Measurements from ENCODE around the gene ATP8A2. TPM values are rescaled to one million over a fixed set of nuclear protein-coding genes. Genes with fewer than 3 reads are reported as not detected.

ATP8A2 gene
- polyA plus RNA-seq, 4 donors, result 5.5 to 7.4 (median 5.6) TPM

DNA sequence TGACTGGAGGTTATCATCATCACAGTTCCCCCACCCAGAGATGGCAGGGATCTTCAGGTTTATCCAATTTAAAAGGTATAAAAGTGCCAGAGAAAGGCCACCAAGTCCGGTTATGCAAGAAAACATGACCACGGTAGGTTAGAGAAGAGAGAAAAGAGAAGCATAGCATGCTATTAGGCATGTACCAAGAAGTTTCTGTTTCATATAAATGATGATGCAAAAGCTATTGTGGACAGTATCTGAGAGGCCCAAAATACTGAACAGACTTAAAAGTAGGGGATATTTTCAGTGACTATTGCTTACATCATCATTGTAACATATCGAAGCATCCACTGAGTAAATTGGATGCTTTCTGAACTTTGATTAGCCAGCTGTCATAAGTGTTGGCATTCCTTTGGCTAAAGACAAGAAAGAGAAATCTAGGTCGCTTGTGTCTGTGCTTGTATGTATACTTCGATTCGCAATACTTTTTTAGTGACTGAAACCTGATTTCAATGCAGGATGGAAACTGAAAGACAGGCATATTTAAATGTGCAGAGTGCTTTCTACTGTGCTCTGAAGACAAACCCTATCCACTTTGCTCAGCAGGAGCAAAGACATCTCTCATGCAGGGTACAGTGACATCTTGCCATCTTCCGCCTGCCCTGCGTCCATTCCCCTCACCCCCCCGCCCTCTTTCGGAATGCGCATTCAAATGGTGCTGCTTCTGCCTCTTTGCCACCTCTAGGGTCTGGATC is 499.8 kb downstream of the ATP8A2 start:
- DNase-seq (ENCODE audit: low read depth in 4 of 4, low spot score in 3 of 4), result no peak

DNA sequence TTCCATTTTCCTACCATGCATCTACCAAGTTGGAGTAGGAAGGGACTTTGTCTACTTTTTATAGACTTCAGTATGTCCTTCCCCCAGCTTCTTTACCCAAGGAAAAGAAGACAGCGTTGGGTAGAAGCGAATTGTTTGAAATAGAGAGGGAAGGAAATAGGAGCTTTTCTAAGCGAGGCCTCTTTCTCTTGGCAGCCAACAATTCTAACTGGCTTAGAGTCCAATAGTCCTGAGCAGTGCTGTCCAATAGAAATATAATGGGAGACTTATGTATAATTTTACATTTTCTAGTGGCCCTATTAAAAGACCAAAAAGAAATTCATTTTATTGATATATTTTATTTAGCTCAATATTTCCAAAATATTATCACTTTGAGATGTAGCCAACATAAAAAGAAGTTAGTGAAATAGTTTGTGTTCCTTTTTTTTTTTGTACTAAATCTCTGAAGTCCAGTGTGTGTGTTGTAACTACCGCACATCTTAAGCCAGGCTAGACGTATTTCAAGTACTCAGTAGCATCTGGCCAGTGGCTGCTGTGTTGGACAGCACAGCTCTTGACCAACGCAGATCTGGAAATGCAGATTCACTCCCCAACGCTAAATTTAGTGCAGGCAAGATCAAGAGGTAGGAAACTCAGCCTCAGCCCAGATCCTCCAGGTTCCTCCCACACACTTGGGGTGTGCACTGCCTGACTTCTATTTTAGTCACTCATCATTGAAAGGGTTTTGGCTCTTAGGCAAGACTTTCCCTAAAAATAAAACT is 500.9 kb downstream of the ATP8A2 start:
- no peak for DNase-seq (ENCODE audit: low read depth in 4 of 4, low spot score in 3 of 4)

DNA sequence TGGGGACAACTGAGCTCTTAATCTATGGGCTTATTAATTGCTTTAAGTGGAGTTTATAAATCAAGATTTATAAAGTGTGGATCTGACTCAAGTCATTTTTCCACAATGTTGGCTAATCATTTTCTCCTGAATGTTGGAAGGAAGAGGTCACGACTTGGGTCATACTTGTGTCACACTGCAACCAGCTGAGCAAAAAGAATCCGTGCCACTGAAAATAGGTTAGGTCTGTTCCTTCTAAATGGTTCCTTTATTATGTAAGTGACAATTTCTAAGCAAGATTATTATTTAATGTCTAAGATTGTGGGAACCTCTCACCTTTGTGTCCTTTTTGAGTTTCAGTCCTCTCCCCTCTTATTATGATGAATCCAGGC is 501.5 kb downstream of the ATP8A2 start:
- DNase-seq (ENCODE audit: low read depth in 4 of 4, low spot score in 3 of 4), result no peak

DNA sequence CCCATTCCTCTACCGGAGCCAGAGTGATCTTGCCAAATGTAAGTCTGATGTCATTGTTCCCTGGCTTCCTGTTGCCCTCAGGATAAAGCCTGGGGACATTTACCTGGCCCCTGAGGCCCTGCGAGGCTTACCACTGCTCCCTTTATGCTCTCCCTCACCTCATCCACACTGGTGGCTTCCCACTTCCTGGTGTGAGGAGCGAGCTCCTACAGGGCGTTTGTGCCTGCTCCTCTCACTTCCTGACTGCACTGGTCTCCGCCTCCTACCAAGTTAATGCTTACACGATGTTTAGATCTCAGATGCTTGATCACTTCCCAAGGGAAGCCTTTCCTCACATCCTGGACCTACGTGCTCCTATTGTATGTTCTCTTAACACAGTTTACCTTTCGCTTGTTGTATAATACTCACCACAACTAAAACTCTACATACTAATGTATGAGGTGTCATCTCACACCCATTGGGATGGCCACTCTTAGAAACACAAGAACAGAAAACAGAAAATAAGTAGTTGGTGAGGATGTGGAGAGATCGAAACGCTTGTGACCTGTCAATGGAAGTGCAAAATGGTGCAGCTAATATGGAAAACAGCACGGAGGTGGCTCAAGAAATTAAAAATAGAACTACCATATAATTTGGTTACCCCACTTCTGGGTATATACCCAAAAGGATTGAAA is 502.4 kb downstream of the ATP8A2 start:
- no peak for DNase-seq (ENCODE audit: low read depth in 4 of 4, low spot score in 3 of 4)

DNA sequence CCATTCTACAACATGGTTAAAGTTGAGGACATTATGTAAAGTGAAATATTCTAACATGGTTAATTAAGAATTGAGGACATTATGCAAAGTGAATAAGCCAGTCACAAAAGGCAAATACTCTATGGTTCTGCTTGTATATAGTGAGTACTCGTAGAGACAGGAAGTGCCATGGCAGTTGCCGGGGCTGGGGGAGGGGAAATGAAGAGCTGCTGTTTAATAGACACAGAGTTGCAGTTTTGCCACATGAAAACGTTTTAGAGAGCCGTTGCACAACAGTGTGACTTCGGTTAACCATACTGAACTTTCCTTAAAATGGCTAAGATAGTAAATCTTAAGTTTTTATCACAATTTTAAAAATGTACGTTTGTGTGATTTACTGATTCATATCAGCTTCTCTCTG is 503.1 kb downstream of the ATP8A2 start:
- no peak for DNase-seq (ENCODE audit: low read depth in 4 of 4, low spot score in 3 of 4)

DNA sequence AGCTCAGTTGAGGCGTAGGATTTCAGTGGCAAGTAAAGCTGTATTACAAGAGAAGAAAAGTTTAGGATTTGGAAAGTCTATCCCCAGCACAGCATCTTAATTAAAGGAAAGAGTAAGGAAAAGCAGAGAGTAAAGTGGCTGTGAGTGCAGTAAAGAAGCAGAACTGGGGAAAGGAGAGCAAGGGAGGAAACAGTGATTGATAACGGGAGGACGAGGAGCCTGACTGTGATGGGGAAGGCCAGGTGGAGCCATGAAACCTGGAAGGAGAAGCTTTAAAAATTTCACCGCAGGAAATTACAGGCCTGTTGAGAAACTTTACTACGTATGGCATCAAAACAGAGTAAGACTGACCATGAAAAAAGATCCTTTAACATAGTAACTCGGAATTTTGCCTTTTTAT is 504.5 kb downstream of the ATP8A2 start:
- DNase-seq (ENCODE audit: low read depth in 4 of 4, low spot score in 3 of 4), result no peak

DNA sequence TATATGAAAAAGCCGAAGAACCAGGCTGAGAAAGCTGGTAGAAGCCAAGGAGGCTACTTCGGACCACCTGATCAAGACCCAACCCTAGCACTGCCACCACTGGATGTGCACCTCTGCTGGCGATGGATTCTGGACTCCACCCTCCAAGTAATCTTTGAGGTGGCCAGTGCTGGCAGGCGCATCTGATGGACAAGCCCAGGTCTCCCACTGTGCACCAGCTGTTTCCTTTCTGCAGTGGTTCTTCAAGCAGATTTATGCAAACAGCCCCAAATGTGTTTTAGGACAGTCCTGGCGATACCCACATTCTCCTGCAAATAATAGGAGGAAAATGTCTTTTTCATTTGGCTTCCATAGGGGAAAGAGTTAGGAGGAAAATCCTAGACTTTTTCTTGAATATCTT is 507.7 kb downstream of the ATP8A2 start:
- no peak for DNase-seq (ENCODE audit: low read depth in 4 of 4, low spot score in 3 of 4)

DNA sequence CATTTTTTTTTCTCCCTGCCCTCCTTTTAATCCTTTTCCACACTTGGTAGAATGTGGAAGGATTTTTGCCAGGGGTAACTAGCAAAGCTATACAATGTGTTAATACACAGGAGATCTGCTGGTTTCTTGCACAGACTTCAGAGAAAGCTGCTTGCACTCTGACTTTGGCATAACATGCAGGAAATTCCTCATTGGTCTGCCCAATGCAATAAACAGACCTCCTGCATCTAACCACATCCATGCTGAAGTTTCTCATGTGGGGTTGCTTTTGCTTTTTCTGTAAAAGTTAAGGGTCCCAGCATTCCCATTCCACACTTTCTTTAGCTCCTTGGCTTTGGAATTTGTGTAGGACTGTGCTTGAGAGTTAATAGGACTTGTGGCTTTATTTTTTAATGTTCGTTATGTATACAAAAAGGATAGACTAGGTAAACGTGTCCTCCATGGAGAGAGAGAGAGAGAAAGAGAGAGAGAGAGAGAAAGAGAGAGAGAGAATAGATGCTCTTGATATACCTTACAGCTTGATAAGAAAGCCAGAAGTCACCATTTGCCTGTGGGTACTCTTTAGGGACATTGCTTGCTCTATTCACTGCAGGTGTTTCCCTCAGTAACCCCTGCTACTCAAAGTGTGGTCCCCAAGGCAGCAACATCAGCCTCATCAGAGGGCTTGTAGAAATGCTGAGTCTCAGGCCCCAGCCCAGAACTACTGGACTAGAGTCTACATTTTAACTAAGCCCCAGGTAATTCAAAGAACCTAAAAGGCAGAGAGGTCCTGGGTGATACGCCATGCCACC is 509.6 kb downstream of the ATP8A2 start:
- DNase-seq (ENCODE audit: low read depth in 4 of 4, low spot score in 3 of 4), result no peak

DNA sequence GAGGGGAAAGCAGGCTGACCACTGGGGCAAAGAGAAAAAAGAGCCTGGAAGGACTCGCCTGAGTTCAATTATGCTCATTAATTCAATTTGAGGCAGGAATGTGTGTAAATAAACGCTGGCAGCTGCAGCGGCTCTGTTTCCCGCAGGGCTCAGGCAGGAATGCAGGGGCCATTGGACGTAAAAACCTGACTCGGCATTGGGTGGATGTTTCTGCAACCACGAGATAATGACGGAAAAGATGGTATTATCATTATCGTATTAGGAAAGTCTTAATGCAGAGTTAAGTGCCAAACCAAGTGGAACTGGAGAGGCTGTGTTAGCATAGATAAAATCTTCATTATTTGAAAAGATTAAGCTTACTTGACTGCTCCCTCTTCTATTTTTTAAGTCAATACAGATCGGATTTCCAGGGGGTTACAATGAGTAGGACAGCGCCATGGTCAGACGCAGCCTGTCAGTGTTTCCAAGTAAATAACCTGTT is 510.2 kb downstream of the ATP8A2 start:
- peak; percentile 43 to 78 (median 60) for DNase-seq (ENCODE audit: low read depth in 4 of 4, low spot score in 3 of 4)

DNA sequence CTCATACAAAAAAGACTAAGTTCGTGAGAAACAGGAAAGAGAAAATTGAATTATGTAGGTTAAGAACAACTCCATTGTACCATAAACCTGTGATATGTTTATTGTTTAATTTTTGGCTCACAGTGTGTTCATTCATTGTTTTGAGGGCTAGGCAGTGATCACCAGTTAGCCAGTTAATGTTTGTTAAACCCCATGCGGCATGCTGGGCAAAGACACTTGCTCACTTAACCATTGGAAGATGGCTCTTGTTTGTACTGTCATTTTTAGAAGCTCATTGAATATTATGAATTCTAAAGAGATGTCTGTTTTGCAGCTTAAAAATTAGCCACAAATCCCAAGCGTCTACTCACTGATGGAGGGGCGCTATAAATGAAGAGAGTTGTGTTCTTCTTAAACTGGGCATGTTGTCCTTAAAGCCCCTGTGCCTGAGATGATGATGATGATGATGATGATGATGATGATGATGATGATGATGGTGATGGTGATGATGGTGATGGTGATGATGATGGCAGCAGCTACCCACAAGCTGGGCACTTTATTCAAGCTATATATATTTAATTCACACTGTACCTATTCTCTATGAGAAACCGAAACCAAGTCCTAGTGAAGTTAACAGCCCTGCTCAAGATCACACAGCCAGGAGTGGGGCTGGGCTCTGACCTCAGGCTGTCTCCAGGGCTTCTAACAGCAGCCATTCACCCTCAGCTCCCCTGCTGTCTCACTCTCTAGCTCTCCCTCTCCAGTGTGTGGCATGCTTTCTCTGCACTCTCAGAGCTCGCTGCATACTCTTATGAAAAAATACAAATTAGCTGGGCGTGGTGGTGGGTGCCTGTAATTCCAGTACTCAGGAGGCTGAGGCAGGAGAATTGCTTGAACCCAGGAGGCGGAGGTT is 510.9 kb downstream of the ATP8A2 start:
- DNase-seq (ENCODE audit: low read depth in 4 of 4, low spot score in 3 of 4), result no peak

DNA sequence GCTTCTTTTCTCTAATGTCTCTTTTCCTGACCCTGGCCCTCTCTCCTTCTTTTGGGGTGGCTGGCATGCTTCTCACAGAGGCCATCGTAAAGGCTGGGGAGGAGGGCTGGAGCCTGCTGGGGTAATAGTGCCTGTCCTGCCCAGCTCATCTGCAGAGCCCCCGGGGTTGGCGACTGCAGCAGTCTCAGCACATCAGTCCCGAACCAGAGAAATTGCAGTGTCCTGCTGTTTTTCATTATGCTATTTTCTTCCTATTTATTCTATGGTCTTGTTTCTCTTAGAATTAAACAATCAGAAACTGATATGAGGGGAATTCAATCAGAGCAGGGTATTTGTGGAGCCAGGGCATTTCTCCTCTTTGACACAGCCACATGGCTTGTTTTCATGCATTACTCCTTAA is 513.6 kb downstream of the ATP8A2 start:
- DNase-seq (ENCODE audit: low read depth in 4 of 4, low spot score in 3 of 4), result no peak

DNA sequence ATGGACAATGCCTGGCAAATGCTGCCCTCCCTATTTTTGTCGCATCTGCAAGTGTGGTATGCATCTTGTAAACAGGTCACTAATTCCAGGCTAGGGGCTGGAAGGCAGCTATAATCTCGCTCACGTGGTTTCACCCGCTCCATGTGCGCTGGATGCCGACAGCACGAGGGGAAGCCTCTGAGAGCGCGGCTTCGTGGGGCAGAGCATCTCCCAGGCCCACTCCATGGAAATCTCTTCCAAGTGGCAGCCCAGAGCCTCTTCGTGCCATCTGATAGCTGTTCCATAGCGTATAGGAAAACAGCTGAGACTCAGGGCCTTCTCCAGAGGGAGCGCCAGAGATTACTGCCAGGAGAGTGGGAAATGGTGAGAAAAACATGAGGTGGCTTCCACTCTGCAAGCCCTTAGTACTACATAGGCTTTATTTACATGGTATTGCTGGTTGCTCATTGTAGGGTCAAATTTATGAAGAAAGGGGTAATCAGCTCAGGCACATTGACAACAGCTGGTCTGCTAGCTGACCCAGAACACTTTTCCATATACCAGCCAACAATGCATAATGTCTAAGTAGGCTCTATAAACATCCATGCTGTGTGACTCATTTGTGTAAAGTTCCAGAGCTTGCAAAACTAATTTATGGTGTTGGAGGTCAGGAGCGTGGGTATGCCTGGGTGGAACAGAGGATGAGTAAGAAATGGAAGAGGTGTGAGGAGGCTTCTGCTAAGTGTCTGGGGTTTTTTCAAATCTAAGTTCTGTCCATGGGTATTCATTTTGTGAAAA is 514.9 kb downstream of the ATP8A2 start:
- DNase-seq (ENCODE audit: low read depth in 4 of 4, low spot score in 3 of 4), result no peak

DNA sequence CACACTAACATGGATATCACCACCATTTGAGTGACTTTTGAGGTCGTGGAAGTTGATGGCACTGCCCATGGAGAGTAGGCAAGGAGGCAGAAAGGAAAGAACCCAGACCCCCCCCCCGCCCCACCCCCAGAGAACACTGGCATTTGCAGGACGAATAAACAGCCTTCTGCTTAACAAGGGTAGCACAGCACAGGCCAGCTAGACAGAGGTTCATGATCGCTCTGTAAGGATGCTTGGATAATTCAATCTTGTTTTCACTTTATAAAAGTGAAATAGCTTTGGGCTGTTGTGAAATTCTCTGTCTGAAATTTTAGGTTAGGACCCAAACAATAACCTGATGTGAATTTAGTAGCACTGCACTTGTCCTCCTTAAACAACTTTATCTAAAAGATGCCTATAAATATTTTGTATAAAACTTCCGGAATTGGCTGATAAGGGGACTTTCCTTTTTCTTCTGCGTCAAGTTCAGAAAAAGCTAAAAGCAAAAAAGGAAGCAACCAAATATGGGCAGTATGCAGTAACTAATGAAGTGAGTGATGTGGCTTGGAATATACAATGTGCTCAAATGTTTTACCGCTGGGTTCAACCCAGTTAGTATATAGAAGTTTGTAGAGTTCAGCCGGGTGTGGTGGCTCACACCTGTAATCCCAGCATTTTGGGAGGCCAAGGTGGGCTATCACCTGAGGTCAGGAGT is 516.3 kb downstream of the ATP8A2 start:
- DNase-seq (ENCODE audit: low read depth in 4 of 4, low spot score in 3 of 4), result no peak

DNA sequence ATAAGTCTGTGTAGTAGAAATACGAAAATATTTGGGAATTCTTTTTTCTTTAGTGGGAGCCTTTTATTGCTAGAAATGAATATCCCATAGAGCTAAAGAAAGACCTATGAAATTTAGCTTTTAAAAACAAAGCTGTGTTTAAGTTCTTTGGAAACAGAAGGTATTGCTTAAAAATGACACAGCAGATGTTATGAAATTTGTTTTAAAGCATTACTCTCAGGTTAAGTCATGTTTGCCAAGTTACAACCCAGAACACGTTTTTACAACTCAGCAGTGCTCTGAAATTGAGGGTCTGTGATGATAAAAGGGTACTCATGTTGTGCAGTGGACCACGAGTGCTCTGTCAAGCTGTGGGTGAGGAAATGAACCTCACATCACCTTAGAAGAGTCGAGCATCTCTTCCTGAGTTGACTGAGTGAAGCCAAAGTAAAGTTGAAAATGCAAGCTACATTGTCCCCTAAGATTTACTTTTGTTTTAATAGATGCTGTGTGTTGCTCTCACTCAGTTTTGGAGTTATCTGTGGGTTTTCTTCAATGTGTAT is 519.0 kb downstream of the ATP8A2 start:
- DNase-seq (ENCODE audit: low read depth in 4 of 4, low spot score in 3 of 4), result no peak

DNA sequence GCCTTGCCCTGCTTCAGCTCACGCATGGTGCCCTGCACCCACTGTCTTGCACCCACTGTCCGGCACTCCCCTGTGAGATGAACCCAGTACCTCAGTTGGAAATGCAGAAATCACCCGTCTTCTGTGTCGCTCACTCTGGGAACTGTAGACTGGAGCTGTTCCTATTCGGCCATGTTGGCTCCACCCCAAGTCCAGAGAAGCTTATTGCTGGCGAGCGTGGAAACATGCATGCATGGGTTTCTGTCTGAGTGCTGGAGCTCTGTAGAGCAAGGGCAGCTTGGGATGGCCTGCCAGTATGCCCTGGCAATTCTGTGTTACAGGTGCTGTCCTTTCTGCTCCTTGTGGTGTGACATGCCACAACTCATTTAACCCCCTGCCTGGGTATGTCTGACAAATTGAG is 527.2 kb downstream of the ATP8A2 start:
- DNase-seq (ENCODE audit: low read depth in 4 of 4, low spot score in 3 of 4), result no peak

DNA sequence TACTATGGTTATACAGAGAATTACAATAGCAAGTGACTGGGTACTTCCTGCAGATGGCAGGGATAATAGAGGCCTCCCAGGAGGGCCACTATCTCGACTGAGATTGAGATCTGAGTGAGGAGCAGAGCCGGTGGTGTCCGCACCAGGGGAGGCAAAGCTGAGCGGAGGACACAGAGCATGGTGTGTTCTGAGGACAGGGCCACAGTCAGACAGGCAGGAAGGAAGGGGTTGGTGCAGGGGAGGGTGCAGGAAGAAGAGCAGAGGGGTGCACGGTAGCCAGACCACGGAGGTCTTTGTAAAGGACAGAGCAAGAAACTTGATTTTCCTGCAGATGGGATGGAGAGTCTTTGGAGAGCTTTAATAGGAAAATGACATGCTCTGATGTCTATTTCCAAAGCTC is 527.7 kb downstream of the ATP8A2 start:
- no peak for DNase-seq (ENCODE audit: low read depth in 4 of 4, low spot score in 3 of 4)

DNA sequence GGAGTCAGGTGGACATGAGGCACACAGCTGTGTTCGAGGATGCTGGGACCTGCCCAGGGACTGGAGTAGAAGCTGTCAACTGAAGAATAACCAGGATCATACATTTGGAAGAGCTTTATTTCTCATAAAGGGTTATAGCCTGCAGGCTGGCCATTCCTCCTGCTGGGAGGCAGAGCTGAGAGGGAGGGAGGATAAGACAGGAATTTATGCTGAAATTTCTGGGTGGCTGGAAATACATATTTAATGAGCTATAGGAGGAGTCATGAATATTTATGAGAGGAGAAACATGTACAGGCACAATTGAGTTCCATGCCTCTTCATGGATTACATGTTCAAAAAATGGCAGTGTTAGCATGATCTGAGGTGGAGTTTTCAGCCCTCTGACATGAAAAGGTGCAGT is 528.2 kb downstream of the ATP8A2 start:
- no peak for DNase-seq (ENCODE audit: low read depth in 4 of 4, low spot score in 3 of 4)

All from right renal pelvis (tissue), 4 donors.